Upper lobe of left lung (tissue), 6 donors: ENCODE results near the gene SPOP. TPM values are rescaled to one million over a fixed set of nuclear protein-coding genes. Genes with fewer than 3 reads are reported as not detected.

ENCODE experiments used
- ATAC-seq, 2 donors: fragments of 200-7000 bp; cut with Tn5 transposase; one replicate each; pipeline ENCODE4 v1.9.1; 2022; ENCODE audit warnings: mild to moderate bottlenecking in 2 of 2, moderate library complexity in 2 of 2; ENCODE audit not compliant: low FRiP score in 2 of 2
- DNase-seq, 2 donors: peaks; one replicate each; pipeline ENCODE4 v3.0.0-alpha.2; 2019 to 2020
- H3K27ac ChIP-seq, 4 donors: fragments of 200-600 bp; sonication (generic); one replicate each; pipeline ENCODE4 v1.5.1; 2016 to 2019
- H3K27me3 ChIP-seq, 4 donors: fragments of 200-600 bp; sonication (generic); one replicate each; pipeline ENCODE4 v1.5.1; 2017 to 2019
- H3K36me3 ChIP-seq, 4 donors: fragments of 200-600 bp; sonication (generic); one replicate each; pipeline ENCODE4 v1.5.1; 2016 to 2019
- H3K4me1 ChIP-seq, 4 donors: fragments of 200-600 bp; sonication (generic); one replicate each; pipeline ENCODE4 v1.5.1; 2018 to 2019
- H3K4me3 ChIP-seq, 4 donors: fragments of 200-600 bp; sonication (generic); one replicate each; pipeline ENCODE4 v1.5.1; 2017 to 2019; ENCODE audit warnings: mild to moderate bottlenecking in 2 of 4, moderate library complexity in 1 of 4
- H3K9me3 ChIP-seq, 4 donors: fragments of 200-600 bp; sonication (generic); one replicate each; pipeline ENCODE4 v1.5.1; 2018 to 2019
- CTCF ChIP-seq, 6 experiments: fragments of 450-650 bp in 4 of 6; fragments of 200-600 bp in 2 of 6; sonication (generic) in 2 of 6; IDR thresholded peaks; one replicate each; pipeline ENCODE4 v1.5.1; 2016 to 2019; ENCODE audit warnings: antibody characterized with exemption in 6 of 6
- EP300 ChIP-seq, 4 donors: sonication (generic); formaldehyde crosslinking; IDR thresholded peaks; one replicate each; pipeline ENCODE4 v1.5.1; 2017; ENCODE audit warnings: antibody characterized with exemption in 4 of 4, control low read depth in 2 of 4
- POLR2A ChIP-seq, 4 donors: fragments of 450-650 bp; IDR thresholded peaks; one replicate each; pipeline ENCODE4 v1.5.1; 2016 to 2017; ENCODE audit warnings: antibody characterized with exemption in 4 of 4, mild to moderate bottlenecking in 2 of 4
- POLR2AphosphoS5 ChIP-seq, 2 donors: sonication (generic); formaldehyde crosslinking; IDR thresholded peaks; one replicate each; pipeline ENCODE4 v1.5.1; 2017; ENCODE audit warnings: antibody characterized with exemption in 2 of 2
- WGBS, 2 donors: methylation state at CpG; one replicate each; pipeline ENCODE4 v1.1.5; 2017 to 2018; 5-methylcytosine and 5-hydroxymethylcytosine counted together
- total RNA-seq, 6 donors: library from RNA; depleted of rRNA in 4 of 6; stranded (reverse); fragments of >200 nt in 4 of 6; gene quantifications; one replicate each; pipeline versions ENCODE4 v1.1.0 to v1.2.1, GENCODE V29; 2016 to 2021
- donor health status: DM: no; HTN: no; CAD: no; lungs with moderate emphysema.
- donor health status: DM: no; HTN: yes; CAD: no; lungs with severe emphysema.

SPOP gene
- total RNA-seq, 6 donors from 2014 or later, result 56.6 to 99.2 (median 80.4) TPM

- 68 to 70% methylated on average over 5 of the region's 5 CpGs for WGBS, 2 donors
- Histone ChIP-seq H3K27ac (peak overlapping the region in 3 of 4 donors; percentile 45 to 82 (median 58)), H3K4me1 (peaks cover 17 to 43% (median 30%) of the 10 kb centered on the region in 4 donors), H3K9me3 (no peaks in the 10 kb centered on the region), H3K27me3 (no peaks in the 10 kb centered on the region), H3K4me3 (no peak overlapping the region), H3K36me3 (no peaks in the 10 kb centered on the region)
- TF ChIP-seq CTCF (IDR thresholded peaks at IDR 0.05) (no peak), EP300 (IDR thresholded peaks at IDR 0.05) (no peak), POLR2AphosphoS5 (IDR thresholded peaks at IDR 0.05) (no peak), POLR2A (IDR thresholded peaks at IDR 0.05) (no peak)
- no peak for ATAC-seq
- DNase-seq, result peak in 1 of 2 donors; percentile 57
These were observed 111.2 kb downstream of the SPOP start for GRCh38 chr17:49566668-49567071.

GRCh38 chr17:49565948-49566491, 111.9 kb downstream of the SPOP start:
- WGBS, 2 donors, result 14 to 18% methylated on average over 14 of the region's 14 CpGs
- peaks cover 17 to 43% (median 30%) of the 10 kb centered on the region in 4 donors for H3K4me1 ChIP-seq
- ATAC-seq (peak; percentile 39 to 75), DNase-seq (peak in 1 of 2 donors; percentile 92)
- TF ChIP-seq EP300 (IDR thresholded peaks at IDR 0.05) (peak in 1 of 4 donors; percentile 66), CTCF (IDR thresholded peaks at IDR 0.05) (no peak), POLR2A (IDR thresholded peaks at IDR 0.05) (peak in 2 of 4 donors; percentile 3 to 51), POLR2AphosphoS5 (IDR thresholded peaks at IDR 0.05) (peak; percentile 26 to 73)
- H3K4me3 ChIP-seq, result no peak overlapping the region
- H3K27me3 ChIP-seq, result no peaks in the 10 kb centered on the region
- no peaks in the 10 kb centered on the region for H3K9me3 ChIP-seq
- H3K27ac ChIP-seq, result peak overlapping the region in 3 of 4 donors; percentile 45 to 82 (median 58)
- H3K36me3 ChIP-seq, result no peaks in the 10 kb centered on the region

- no peaks in the 10 kb centered on the region for H3K9me3 ChIP-seq
- 82 to 91% methylated on average over 4 of the region's 4 CpGs for WGBS, 2 donors
- no peak overlapping the region for H3K27ac ChIP-seq
- no peaks in the 10 kb centered on the region for H3K27me3 ChIP-seq
- no peak for TF ChIP-seq POLR2A (IDR thresholded peaks at IDR 0.05)
- TF ChIP-seq CTCF (IDR thresholded peaks at IDR 0.05), result no peak
- no peak for TF ChIP-seq POLR2AphosphoS5 (IDR thresholded peaks at IDR 0.05)
- H3K36me3 ChIP-seq, result no peaks in the 10 kb centered on the region
- no peak overlapping the region for H3K4me3 ChIP-seq
- H3K4me1 ChIP-seq, result peaks cover 9 to 36% (median 24%) of the 10 kb centered on the region in 4 donors
- DNase-seq (no peak), ATAC-seq (no peak)
These were observed 113.3 kb downstream of the SPOP start for GRCh38 chr17:49564638-49565037.

GRCh38 chr17:49557312-49558024, 120.4 kb downstream of the SPOP start:
- ATAC-seq, result peak; percentile 47 to 66
- WGBS, 2 donors, result 14% methylated on average over 8 to 9 of the region's 9 CpGs

More at GRCh38 chr17:49557312-49558024, 120.4 kb downstream of the SPOP start:
- no peak for DNase-seq
- H3K4me3 ChIP-seq, result no peak overlapping the region
- TF ChIP-seq POLR2AphosphoS5 (IDR thresholded peaks at IDR 0.05) (no peak), CTCF (IDR thresholded peaks at IDR 0.05) (peak; percentile 26 to 55 (median 36))
- H3K4me1 ChIP-seq, result peaks cover 0 to 12% (median 4%) of the 10 kb centered on the region in 4 donors
- no peaks in the 10 kb centered on the region for H3K36me3 ChIP-seq
- H3K27ac ChIP-seq, result no peak overlapping the region
- H3K27me3 ChIP-seq, result no peaks in the 10 kb centered on the region
- no peaks in the 10 kb centered on the region for H3K9me3 ChIP-seq
